Measurements from ENCODE around the gene METTL8.

The METTL8 gene

GRCh38 chr2:171279983-171280790 is 153.6 kb downstream of the METTL8 start:
- ATAC-seq (ENCODE audit: insufficient read depth, low read depth) (no peak), DNase-seq (no peak)
- H3K4me2 ChIP-seq (ENCODE audit: insufficient read depth, low read length), result no peak overlapping the region
- TF ChIP-seq, protein P1, sequence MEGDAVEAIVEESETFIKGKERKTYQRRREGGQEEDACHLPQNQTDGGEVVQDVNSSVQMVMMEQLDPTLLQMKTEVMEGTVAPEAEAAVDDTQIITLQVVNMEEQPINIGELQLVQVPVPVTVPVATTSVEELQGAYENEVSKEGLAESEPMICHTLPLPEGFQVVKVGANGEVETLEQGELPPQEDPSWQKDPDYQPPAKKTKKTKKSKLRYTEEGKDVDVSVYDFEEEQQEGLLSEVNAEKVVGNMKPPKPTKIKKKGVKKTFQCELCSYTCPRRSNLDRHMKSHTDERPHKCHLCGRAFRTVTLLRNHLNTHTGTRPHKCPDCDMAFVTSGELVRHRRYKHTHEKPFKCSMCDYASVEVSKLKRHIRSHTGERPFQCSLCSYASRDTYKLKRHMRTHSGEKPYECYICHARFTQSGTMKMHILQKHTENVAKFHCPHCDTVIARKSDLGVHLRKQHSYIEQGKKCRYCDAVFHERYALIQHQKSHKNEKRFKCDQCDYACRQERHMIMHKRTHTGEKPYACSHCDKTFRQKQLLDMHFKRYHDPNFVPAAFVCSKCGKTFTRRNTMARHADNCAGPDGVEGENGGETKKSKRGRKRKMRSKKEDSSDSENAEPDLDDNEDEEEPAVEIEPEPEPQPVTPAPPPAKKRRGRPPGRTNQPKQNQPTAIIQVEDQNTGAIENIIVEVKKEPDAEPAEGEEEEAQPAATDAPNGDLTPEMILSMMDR (IDR thresholded peaks at IDR 0.05; ENCODE audit: borderline replicate concordance, extremely low read depth, low read length, poor library complexity, severe bottlenecking), result no peak
- no peak for TF ChIP-seq EZH2 (IDR thresholded peaks at IDR 0.05; ENCODE audit: borderline replicate concordance, low read depth, low read length, severe bottlenecking)
- no peaks in the 10 kb centered on the region for H3K27me3 ChIP-seq (ENCODE audit: insufficient read depth, low read length, poor library complexity)
- no peaks in the 10 kb centered on the region for H3K4me1 ChIP-seq (ENCODE audit: insufficient read depth, low read length)
- H3K9me3 ChIP-seq (ENCODE audit: insufficient read depth, low read length, severe bottlenecking), result no peaks in the 10 kb centered on the region
- H3K9ac ChIP-seq (ENCODE audit: low read depth, low read length), result no peak overlapping the region
- H4K20me1 ChIP-seq (ENCODE audit: insufficient read depth, low read length), result no peaks in the 10 kb centered on the region
- H2AFZ ChIP-seq (ENCODE audit: low read depth, low read length), result no peak overlapping the region
- H3K4me3 ChIP-seq (ENCODE audit: low read depth in 1 of 2, low read length in 2 of 2), result no peak overlapping the region
- H3K36me3 ChIP-seq (ENCODE audit: insufficient read depth, low read length), result no peaks in the 10 kb centered on the region
- no peak overlapping the region for H3K27ac ChIP-seq (ENCODE audit: low read length)
- no peaks in the 10 kb centered on the region for H3K79me2 ChIP-seq (ENCODE audit: insufficient read depth, low read length)

- no peak overlapping the region for H3K4me3 ChIP-seq (ENCODE audit: low read depth in 1 of 2, low read length in 2 of 2)
- no peak for DNase-seq
- H3K79me2 ChIP-seq (ENCODE audit: insufficient read depth, low read length), result no peaks in the 10 kb centered on the region
- H3K9me3 ChIP-seq (ENCODE audit: insufficient read depth, low read length, severe bottlenecking), result no peaks in the 10 kb centered on the region
- no peaks in the 10 kb centered on the region for H3K4me1 ChIP-seq (ENCODE audit: insufficient read depth, low read length)
- ATAC-seq (ENCODE audit: insufficient read depth, low read depth), result no peak
- H3K4me2 ChIP-seq (ENCODE audit: insufficient read depth, low read length), result no peak overlapping the region
- H3K27ac ChIP-seq (ENCODE audit: low read length), result no peak overlapping the region
- TF ChIP-seq, protein P1 (IDR thresholded peaks at IDR 0.05; ENCODE audit: borderline replicate concordance, extremely low read depth, low read length, poor library complexity, severe bottlenecking), result no peak
- TF ChIP-seq EZH2 (IDR thresholded peaks at IDR 0.05; ENCODE audit: borderline replicate concordance, low read depth, low read length, severe bottlenecking), result no peak
- no peaks in the 10 kb centered on the region for H4K20me1 ChIP-seq (ENCODE audit: insufficient read depth, low read length)
- no peaks in the 10 kb centered on the region for H3K27me3 ChIP-seq (ENCODE audit: insufficient read depth, low read length, poor library complexity)
- no peak overlapping the region for H2AFZ ChIP-seq (ENCODE audit: low read depth, low read length)
- no peak overlapping the region for H3K9ac ChIP-seq (ENCODE audit: low read depth, low read length)
- no peaks in the 10 kb centered on the region for H3K36me3 ChIP-seq (ENCODE audit: insufficient read depth, low read length)
These were observed 159.0 kb downstream of the METTL8 start for GRCh38 chr2:171274757-171275156.

GRCh38 chr2:171271971-171272436 is 161.8 kb downstream of the METTL8 start:
- Histone ChIP-seq H3K4me1 (ENCODE audit: insufficient read depth, low read length) (no peaks in the 10 kb centered on the region), H2AFZ (ENCODE audit: low read depth, low read length) (no peak overlapping the region), H3K4me3 (ENCODE audit: low read depth in 1 of 2, low read length in 2 of 2) (no peak overlapping the region), H4K20me1 (ENCODE audit: insufficient read depth, low read length) (no peaks in the 10 kb centered on the region), H3K27ac (ENCODE audit: low read length) (no peak overlapping the region), H3K4me2 (ENCODE audit: insufficient read depth, low read length) (no peak overlapping the region), H3K79me2 (ENCODE audit: insufficient read depth, low read length) (no peaks in the 10 kb centered on the region), H3K9ac (ENCODE audit: low read depth, low read length) (no peak overlapping the region), H3K36me3 (ENCODE audit: insufficient read depth, low read length) (no peaks in the 10 kb centered on the region), H3K9me3 (ENCODE audit: insufficient read depth, low read length, severe bottlenecking) (no peaks in the 10 kb centered on the region), H3K27me3 (ENCODE audit: insufficient read depth, low read length, poor library complexity) (no peaks in the 10 kb centered on the region)
- no peak for DNase-seq
- TF ChIP-seq, protein P1 (IDR thresholded peaks at IDR 0.05; ENCODE audit: borderline replicate concordance, extremely low read depth, low read length, poor library complexity, severe bottlenecking), result no peak
- TF ChIP-seq EZH2 (IDR thresholded peaks at IDR 0.05; ENCODE audit: borderline replicate concordance, low read depth, low read length, severe bottlenecking), result no peak
- ATAC-seq (ENCODE audit: insufficient read depth, low read depth), result no peak

All from DND-41 (cell line).